ENCODE results near the gene STAT4.

The STAT4 gene

GRCh38 chr2:191148791-191149190, 2.0 kb downstream of the STAT4 start:
- Histone ChIP-seq H3K9ac (no peak overlapping the region), H3K9me3 (no peaks in the 10 kb centered on the region), H3K4me3 (no peak overlapping the region), H3K36me3 (no peaks in the 10 kb centered on the region), H3K4me1 (peaks cover 17% of the 10 kb centered on the region), H3K27ac (no peak overlapping the region), H3K4me2 (no peak overlapping the region), H4K20me1 (no peaks in the 10 kb centered on the region), H3K27me3 (no peaks in the 10 kb centered on the region)
- no peak for TF ChIP-seq Cebpa-rat (IDR thresholded peaks at IDR 0.05)

DNA sequence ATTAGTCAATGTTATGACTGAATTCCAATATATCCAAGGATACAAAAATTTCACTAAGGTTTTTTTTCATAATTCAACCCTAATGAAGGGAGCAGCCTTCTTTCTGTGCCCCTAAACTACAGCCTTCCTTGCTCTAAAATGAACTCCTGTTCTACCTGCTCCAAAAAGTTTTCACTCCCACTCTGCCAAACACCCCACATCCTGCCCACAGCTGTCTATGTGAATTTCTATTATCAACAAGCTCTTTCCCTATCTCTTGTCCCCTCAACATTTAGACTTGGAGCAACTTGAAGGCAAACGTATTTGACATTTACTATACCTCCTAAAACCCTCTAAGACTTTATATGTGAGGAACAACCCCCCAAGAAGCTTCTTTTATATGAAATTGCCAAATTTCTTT, 2.5 kb downstream of the STAT4 start:
- H3K27ac ChIP-seq: no peak overlapping the region

GRCh38 chr2:191145769-191146471, 4.9 kb downstream of the STAT4 start:
- Histone ChIP-seq H3K27ac (no peak overlapping the region), H3K36me3 (no peaks in the 10 kb centered on the region), H3K4me2 (no peak overlapping the region), H3K9ac (no peak overlapping the region), H3K4me3 (no peak overlapping the region), H3K9me3 (no peaks in the 10 kb centered on the region), H4K20me1 (no peaks in the 10 kb centered on the region), H3K27me3 (no peaks in the 10 kb centered on the region), H3K4me1 (peaks cover 12% of the 10 kb centered on the region)
- no peak for TF ChIP-seq Cebpa-rat (IDR thresholded peaks at IDR 0.05)

More for the DNA sequence above, 2.5 kb downstream of the STAT4 start:
- H3K4me3 ChIP-seq: no peak overlapping the region
- no peak overlapping the region for H3K4me2 ChIP-seq
- H3K36me3 ChIP-seq: no peaks in the 10 kb centered on the region
- no peaks in the 10 kb centered on the region for H3K27me3 ChIP-seq
- peaks cover 17% of the 10 kb centered on the region for H3K4me1 ChIP-seq
- H3K9me3 ChIP-seq: no peaks in the 10 kb centered on the region
- TF ChIP-seq Cebpa-rat (IDR thresholded peaks at IDR 0.05): no peak
- no peaks in the 10 kb centered on the region for H4K20me1 ChIP-seq
- H3K9ac ChIP-seq: no peak overlapping the region

DNA sequence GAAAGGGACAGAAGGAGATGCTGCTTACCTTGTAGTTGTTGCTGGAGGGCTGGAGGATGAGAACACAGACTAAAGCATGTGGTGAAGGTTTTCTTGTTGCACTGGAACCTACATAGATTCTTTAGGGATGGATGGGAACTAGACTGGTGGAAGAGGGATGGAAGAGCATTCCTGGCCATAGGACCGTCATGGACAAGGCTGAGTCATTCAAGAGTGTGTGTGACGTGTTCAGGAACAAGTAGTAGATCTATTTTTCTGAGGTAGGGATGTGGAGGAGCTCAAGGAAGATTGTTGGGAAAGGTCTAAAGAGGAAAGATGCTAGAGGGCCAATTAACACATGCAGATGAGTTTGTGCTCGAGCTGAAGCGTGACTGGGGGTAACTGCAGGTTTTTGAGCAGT, 6.6 kb downstream of the STAT4 start:
- TF ChIP-seq Cebpa-rat (IDR thresholded peaks at IDR 0.05): no peak
- Histone ChIP-seq H3K9me3 (no peaks in the 10 kb centered on the region), H3K27me3 (no peaks in the 10 kb centered on the region), H3K27ac (no peak overlapping the region), H3K4me3 (no peak overlapping the region), H3K4me1 (no peaks in the 10 kb centered on the region), H3K9ac (no peak overlapping the region), H4K20me1 (no peaks in the 10 kb centered on the region), H3K4me2 (no peak overlapping the region), H3K36me3 (no peaks in the 10 kb centered on the region)

GRCh38 chr2:191143791-191144190, 7.0 kb downstream of the STAT4 start:
- no peak overlapping the region for H3K4me2 ChIP-seq
- no peaks in the 10 kb centered on the region for H3K9me3 ChIP-seq
- H3K9ac ChIP-seq: no peak overlapping the region
- no peak overlapping the region for H3K27ac ChIP-seq
- TF ChIP-seq Cebpa-rat (IDR thresholded peaks at IDR 0.05): no peak
- H3K27me3 ChIP-seq: no peaks in the 10 kb centered on the region
- H4K20me1 ChIP-seq: no peaks in the 10 kb centered on the region
- no peak overlapping the region for H3K4me3 ChIP-seq
- no peaks in the 10 kb centered on the region for H3K36me3 ChIP-seq
- H3K4me1 ChIP-seq: no peaks in the 10 kb centered on the region

GRCh38 chr2:191128911-191129304, 21.9 kb downstream of the STAT4 start:
- peaks cover 3% of the 10 kb centered on the region; the same call in 1 of the 2 replicates for H3K9me3 ChIP-seq
- H3K27ac ChIP-seq: no peak overlapping the region
- H3K9ac ChIP-seq: no peak overlapping the region
- no peak overlapping the region for H3K4me2 ChIP-seq
- no peaks in the 10 kb centered on the region for H3K36me3 ChIP-seq
- no peak for TF ChIP-seq Cebpa-rat (IDR thresholded peaks at IDR 0.05)
- no peaks in the 10 kb centered on the region for H3K27me3 ChIP-seq
- H3K4me1 ChIP-seq: no peaks in the 10 kb centered on the region
- no peak overlapping the region for H3K4me3 ChIP-seq
- H4K20me1 ChIP-seq: no peaks in the 10 kb centered on the region

- no peaks in the 10 kb centered on the region for H3K36me3 ChIP-seq
- no peak overlapping the region for H3K27ac ChIP-seq
- no peak overlapping the region for H3K4me3 ChIP-seq
- H3K27me3 ChIP-seq: no peaks in the 10 kb centered on the region
- H3K9me3 ChIP-seq: no peaks in the 10 kb centered on the region
- no peak overlapping the region for H3K4me2 ChIP-seq
- H3K9ac ChIP-seq: no peak overlapping the region
- TF ChIP-seq Cebpa-rat (IDR thresholded peaks at IDR 0.05): no peak
- H3K4me1 ChIP-seq: no peaks in the 10 kb centered on the region
- no peaks in the 10 kb centered on the region for H4K20me1 ChIP-seq
Measured at GRCh38 chr2:191128172-191128910, 22.5 kb downstream of the STAT4 start.

DNA sequence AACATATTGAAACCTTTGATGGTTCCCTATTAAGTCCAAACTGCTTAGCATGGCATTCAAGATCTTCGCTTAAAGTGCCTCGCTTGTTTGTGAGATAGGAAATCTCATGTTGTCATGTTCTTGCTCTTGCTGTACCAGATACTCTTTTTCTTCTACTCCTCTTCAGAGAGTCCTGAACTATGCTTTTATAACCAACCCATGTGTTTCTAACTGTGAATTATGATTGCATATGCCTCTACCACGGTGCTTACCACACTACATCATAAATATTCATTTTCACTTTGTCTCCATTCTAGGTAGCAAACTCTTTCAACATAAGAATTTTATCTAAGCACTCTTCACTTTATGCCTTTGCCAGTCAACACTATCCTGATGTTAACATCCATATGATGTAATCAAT, 23.6 kb downstream of the STAT4 start:
- Histone ChIP-seq H4K20me1 (no peaks in the 10 kb centered on the region), H3K4me3 (no peak overlapping the region), H3K9ac (no peak overlapping the region), H3K36me3 (no peaks in the 10 kb centered on the region), H3K4me1 (no peaks in the 10 kb centered on the region), H3K27ac (no peak overlapping the region), H3K9me3 (no peaks in the 10 kb centered on the region), H3K27me3 (no peaks in the 10 kb centered on the region), H3K4me2 (no peak overlapping the region)
- no peak for TF ChIP-seq Cebpa-rat (IDR thresholded peaks at IDR 0.05)

GRCh38 chr2:191126386-191127085, 24.3 kb downstream of the STAT4 start:
- Histone ChIP-seq H3K27ac (no peak overlapping the region), H3K4me2 (no peak overlapping the region), H3K9me3 (no peaks in the 10 kb centered on the region), H4K20me1 (no peaks in the 10 kb centered on the region), H3K4me3 (no peak overlapping the region), H3K36me3 (no peaks in the 10 kb centered on the region), H3K27me3 (no peaks in the 10 kb centered on the region), H3K4me1 (no peaks in the 10 kb centered on the region), H3K9ac (no peak overlapping the region)
- no peak for TF ChIP-seq Cebpa-rat (IDR thresholded peaks at IDR 0.05)

DNA sequence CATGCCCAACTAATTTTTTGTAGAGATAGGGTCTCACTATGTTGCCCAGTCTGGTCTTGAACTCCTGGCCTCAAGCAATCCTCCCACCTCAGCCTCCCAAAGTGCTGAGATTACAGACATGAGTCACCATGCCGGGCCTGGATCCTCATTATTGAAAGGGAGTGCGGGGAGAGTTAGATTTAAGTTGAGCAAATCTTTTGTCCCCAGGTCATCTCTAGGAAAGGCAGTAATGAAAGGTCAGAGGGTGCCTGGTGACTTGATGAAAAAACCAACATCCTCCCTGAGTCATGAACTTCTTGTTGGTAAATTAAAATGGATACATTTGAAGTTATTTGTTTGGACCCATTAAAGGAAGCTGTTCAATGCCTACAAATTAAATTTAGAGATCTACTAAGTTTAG, 25.1 kb downstream of the STAT4 start:
- Histone ChIP-seq H3K36me3 (no peaks in the 10 kb centered on the region), H4K20me1 (no peaks in the 10 kb centered on the region), H3K9ac (no peak overlapping the region), H3K4me3 (no peak overlapping the region), H3K4me2 (no peak overlapping the region), H3K4me1 (no peaks in the 10 kb centered on the region), H3K27ac (no peak overlapping the region), H3K27me3 (no peaks in the 10 kb centered on the region), H3K9me3 (no peaks in the 10 kb centered on the region)
- TF ChIP-seq Cebpa-rat (IDR thresholded peaks at IDR 0.05): no peak

Measured in BLaER1 (cell line).